Measurements from ENCODE around the gene ARHGAP26. TPM values are rescaled to one million over a fixed set of nuclear protein-coding genes. Genes with fewer than 3 reads are reported as not detected.

Gene ARHGAP26
- total RNA-seq, 2 donors from 2014 or later: 27.5 to 80.7 TPM

DNA sequence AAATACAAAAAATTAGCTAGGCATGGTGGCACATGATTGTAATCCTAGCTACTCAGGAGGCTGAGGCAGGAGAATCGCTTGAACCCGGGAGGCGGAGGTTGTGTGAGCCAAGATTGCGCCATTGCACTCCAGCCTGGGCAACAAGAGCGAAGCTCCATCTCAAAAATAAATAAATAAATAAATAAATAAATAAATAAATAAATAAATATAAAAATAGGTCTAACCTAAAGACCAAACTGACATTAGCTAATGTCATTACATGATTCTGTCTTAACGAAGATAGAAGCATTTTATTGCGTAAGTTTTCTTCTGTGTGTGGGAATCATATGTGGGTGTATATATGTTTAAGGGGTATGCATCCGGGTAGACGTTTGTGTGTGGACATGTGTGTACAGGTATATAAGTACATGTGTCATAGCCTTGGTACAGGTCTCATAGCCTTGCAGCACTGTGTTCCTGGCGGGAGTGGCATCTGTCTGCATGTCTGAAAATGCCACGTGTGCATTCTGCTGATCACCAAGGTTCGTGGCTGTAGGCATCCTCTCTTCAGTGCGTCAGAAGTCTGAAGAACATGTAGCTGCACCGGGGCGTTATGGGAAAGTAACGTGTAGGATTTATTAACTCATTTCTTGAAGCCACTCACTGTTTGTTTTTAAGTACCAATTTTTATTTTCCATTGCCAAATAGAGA is 335.2 kb downstream of the ARHGAP26 start:
- no peaks in the 10 kb centered on the region for H3K27me3 ChIP-seq (replicated peaks; ENCODE audit: insufficient read depth)
- TF ChIP-seq CTCF (IDR thresholded peaks at IDR 0.05): no peak
- no peaks in the 10 kb centered on the region for H3K36me3 ChIP-seq
- peaks cover 7 to 22% of the 10 kb centered on the region in 2 donors for H3K4me1 ChIP-seq (ENCODE audit: control insufficient read depth in 1 of 2, low read depth in 2 of 2)
- DNase-seq (ENCODE audit: low spot score) (no peak), ATAC-seq (ENCODE audit: insufficient number of reproducible peaks, low FRiP score, low read depth) (no peak)
- H3K27ac ChIP-seq: no peak overlapping the region
- H3K9me3 ChIP-seq: no peaks in the 10 kb centered on the region
- H3K4me3 ChIP-seq: no peak overlapping the region

DNA sequence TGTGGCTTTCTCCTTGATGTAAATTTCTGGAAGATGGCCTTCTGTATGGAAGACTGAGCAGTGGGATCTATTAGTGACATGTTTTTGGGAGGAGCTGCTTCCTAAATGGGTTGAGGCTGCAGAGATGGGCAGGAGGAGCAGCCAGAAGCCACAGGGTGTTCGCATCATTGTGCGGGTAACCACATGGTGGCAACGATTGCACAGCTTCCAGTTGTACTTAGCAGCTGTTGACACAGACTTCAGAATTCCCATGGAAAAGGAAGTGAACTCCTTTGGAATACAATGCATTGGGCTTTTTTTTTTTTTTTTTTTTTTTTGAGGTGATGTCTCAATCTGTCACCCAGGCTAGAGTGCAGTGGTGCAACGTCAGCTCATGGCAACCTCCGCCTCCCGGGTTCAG is 336.0 kb downstream of the ARHGAP26 start:
- Histone ChIP-seq H3K4me3 (no peak overlapping the region), H3K36me3 (no peaks in the 10 kb centered on the region), H3K27ac (no peak overlapping the region), H3K9me3 (no peaks in the 10 kb centered on the region), H3K4me1 (ENCODE audit: control insufficient read depth in 1 of 2, low read depth in 2 of 2) (peaks cover 13 to 31% of the 10 kb centered on the region in 2 donors), H3K27me3 (replicated peaks; ENCODE audit: insufficient read depth) (no peaks in the 10 kb centered on the region)
- no peak for DNase-seq (ENCODE audit: low spot score)
- ATAC-seq (ENCODE audit: insufficient number of reproducible peaks, low FRiP score, low read depth): no peak
- no peak for TF ChIP-seq CTCF (IDR thresholded peaks at IDR 0.05)

DNA sequence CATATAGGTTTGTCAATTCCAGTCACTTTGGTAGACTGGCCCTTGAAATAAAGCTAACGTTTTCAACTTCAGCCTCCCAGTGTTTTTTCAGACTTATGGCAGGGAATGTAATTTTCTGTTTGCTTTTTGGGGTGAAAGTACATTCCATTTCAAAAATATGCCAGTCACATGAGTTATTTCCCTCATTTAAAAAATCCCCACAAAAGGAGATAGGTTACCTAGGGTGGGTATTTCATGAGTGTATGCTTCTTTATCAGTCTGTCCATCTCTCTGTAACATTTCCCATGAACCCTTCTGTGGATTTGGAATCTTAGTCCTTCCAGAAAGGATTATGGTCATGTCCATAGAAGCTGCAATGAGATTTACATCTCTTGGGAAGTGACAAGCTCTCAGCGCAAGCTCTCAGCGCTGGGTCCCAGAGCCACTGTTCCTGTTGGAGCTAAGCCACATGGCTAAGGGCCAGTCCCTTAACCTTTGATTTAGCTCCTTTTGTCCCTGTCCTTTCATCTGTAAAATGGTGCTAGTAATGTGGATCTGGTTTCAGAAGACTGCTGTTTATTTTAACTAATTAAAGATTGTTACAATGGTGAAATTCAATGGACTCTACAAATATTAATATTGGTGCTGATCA is 338.4 kb downstream of the ARHGAP26 start:
- DNase-seq (ENCODE audit: low spot score): no peak

DNA sequence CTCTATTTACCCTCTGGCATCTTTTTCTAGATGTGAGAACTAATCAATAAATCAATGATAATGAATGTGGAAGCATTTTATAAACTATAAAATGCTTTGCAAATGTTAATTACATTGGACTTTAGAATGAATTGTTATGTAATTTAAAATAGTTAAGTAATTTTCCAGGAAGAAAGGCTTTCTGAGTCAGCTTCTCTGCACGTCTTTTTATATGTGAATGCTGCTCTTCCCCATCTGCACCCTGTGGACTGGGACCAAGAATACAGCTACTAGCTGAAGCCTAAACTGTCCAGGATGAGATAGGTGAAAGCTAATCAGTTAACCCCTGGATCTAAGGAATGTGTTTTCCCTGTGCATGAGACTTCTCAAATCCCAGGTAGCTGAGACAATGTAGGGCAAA is 340.4 kb downstream of the ARHGAP26 start:
- Histone ChIP-seq H3K27ac (no peak overlapping the region), H3K4me1 (ENCODE audit: control insufficient read depth in 1 of 2, low read depth in 2 of 2) (peaks cover 14 to 33% of the 10 kb centered on the region in 2 donors), H3K27me3 (replicated peaks; ENCODE audit: insufficient read depth) (no peaks in the 10 kb centered on the region), H3K9me3 (no peaks in the 10 kb centered on the region), H3K4me3 (no peak overlapping the region), H3K36me3 (no peaks in the 10 kb centered on the region)
- DNase-seq (ENCODE audit: low spot score): no peak
- no peak for ATAC-seq (ENCODE audit: insufficient number of reproducible peaks, low FRiP score, low read depth)
- no peak for TF ChIP-seq CTCF (IDR thresholded peaks at IDR 0.05)

More for the DNA sequence above, 338.4 kb downstream of the ARHGAP26 start:
- H3K27me3 ChIP-seq (replicated peaks; ENCODE audit: insufficient read depth): no peaks in the 10 kb centered on the region
- no peaks in the 10 kb centered on the region for H3K9me3 ChIP-seq
- ATAC-seq (ENCODE audit: insufficient number of reproducible peaks, low FRiP score, low read depth): no peak
- peaks cover 14 to 33% of the 10 kb centered on the region in 2 donors for H3K4me1 ChIP-seq (ENCODE audit: control insufficient read depth in 1 of 2, low read depth in 2 of 2)
- no peak for TF ChIP-seq CTCF (IDR thresholded peaks at IDR 0.05)
- H3K27ac ChIP-seq: no peak overlapping the region
- H3K4me3 ChIP-seq: no peak overlapping the region
- no peaks in the 10 kb centered on the region for H3K36me3 ChIP-seq

DNA sequence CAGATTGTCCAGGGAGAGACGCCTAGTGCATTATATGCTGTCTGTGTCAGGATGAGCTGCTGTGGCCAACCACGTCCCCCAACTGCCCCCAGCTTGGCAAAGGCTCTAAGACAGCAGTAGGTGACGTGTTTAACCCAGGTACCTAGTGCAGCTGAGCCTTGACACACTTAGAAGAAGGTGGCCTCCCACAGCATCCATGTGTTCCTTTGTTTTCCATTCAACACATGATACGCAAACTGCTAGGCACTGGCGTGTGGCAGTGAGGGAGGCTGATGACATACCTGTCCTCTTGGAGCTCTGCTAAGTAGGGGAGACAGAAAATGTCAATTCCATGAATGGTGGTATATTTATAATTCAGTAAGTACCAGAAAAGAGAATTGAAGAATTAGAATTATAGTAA is 341.6 kb downstream of the ARHGAP26 start:
- Histone ChIP-seq H3K4me1 (ENCODE audit: control insufficient read depth in 1 of 2, low read depth in 2 of 2) (peaks cover 14 to 33% of the 10 kb centered on the region in 2 donors), H3K27me3 (replicated peaks; ENCODE audit: insufficient read depth) (no peaks in the 10 kb centered on the region), H3K36me3 (no peaks in the 10 kb centered on the region), H3K4me3 (no peak overlapping the region), H3K27ac (no peak overlapping the region), H3K9me3 (no peaks in the 10 kb centered on the region)
- TF ChIP-seq CTCF (IDR thresholded peaks at IDR 0.05): no peak
- DNase-seq (ENCODE audit: low spot score): no peak
- no peak for ATAC-seq (ENCODE audit: insufficient number of reproducible peaks, low FRiP score, low read depth)

All from thoracic aorta (tissue), 2 donors.